Measurements from ENCODE around the gene GLO1.

GRCh38 chr6:38631186-38631783 lies 71.7 kb downstream of the GLO1 start:
- TF ChIP-seq SIN3A (IDR thresholded peaks at IDR 0.05; ENCODE audit: borderline replicate concordance, insufficient read depth, low read length): no peak
- TF ChIP-seq POLR2AphosphoS5 (IDR thresholded peaks at IDR 0.05; ENCODE audit: low read depth, low read length): no peak
- TF ChIP-seq TAF1 (IDR thresholded peaks at IDR 0.05; ENCODE audit: borderline replicate concordance, insufficient read depth, low read length): no peak
